Sigmoid colon (tissue), 4 donors: ENCODE results near the gene EPHA1.

Source experiments
- CTCF ChIP-seq, 4 experiments: fragments of 450-650 bp in 3 of 4; fragments of 200-600 bp in 1 of 4; IDR thresholded peaks; one replicate each; pipeline ENCODE4 v1.5.1; 2016 to 2019; ENCODE audit warnings: antibody characterized with exemption in 4 of 4, mild to moderate bottlenecking in 3 of 4, moderate library complexity in 2 of 4
- POLR2A ChIP-seq, 2 donors: fragments of 450-650 bp; IDR thresholded peaks; one replicate each; pipeline ENCODE4 v1.6.1; 2016; ENCODE audit warnings: antibody characterized with exemption in 2 of 2, mild to moderate bottlenecking in 2 of 2, moderate library complexity in 2 of 2
- POLR2AphosphoS5 ChIP-seq, 4 donors: sonication (generic); formaldehyde crosslinking; IDR thresholded peaks; one replicate each; pipeline ENCODE4 v1.6.1; 2017; ENCODE audit warnings: antibody characterized with exemption in 4 of 4

GRCh38 chr7:143437578-143437977, 28.9 kb upstream of the EPHA1 start:
- TF ChIP-seq CTCF (IDR thresholded peaks at IDR 0.05) (no peak), POLR2A (IDR thresholded peaks at IDR 0.05) (no peak), POLR2AphosphoS5 (IDR thresholded peaks at IDR 0.05) (no peak)
